ENCODE results near the gene LIM2.

LIM2 gene

DNA sequence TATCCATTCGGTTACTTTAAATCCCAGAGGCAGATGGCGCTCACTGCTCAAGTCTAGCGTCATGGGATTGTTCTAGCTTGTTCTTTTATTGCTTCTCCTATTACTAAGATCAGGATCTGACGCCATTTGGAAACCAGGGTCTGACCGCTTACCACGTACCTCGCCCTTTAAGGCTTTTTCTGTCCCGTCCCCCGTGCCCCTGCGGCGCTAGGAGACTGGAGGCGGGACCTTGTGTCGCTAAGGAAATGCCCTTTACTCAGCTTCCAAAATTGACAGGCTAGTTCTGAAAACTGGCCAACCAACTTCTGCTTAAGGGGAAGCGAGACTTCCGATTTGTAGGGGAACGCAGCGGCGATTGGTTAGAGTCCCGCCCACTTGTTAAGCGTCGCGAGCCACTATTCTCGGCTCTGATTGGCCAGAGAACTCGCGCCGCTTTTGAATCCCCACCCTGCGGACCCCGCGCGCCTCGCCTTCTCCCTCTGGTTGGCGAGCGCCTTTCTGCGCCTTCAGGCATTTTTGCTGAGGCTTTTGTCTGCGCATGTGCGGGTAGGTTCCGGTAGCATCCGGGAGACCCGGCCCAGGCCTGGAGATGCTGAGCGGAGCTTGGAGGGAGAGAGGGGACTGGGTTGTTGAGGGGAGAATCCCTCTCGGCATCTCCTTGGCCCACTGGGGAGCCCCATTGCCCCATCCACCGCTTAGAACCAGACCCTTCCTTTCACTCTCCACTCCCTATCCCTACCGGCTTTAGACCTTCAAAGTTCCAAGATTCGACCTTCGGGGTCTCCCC, 6.5 kb upstream of the LIM2 start:
- no peak for FAIRE-seq

DNA sequence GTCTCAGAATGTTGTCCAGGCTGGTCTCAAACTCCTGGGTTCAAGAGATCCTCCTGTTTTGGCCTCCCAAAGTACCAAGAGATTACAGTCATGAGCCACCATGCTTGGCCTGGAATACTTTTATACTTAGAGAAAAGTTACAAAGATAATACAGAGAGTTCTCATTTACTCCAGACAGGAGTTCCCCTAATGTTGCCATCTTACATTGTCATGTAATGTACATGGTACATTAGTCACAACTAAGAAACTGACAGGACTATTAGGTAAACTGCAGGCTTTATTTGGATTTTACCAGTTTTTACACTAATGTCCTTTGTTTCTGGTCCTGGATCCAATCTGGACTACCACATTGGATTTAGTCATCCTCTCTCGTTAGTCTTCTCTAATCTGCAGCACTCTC, 4.9 kb upstream of the LIM2 start:
- no peak for FAIRE-seq

- FAIRE-seq = no peak
Observed at GRCh38 chr19:51391073-51391611, 3.4 kb upstream of the LIM2 start.

DNA sequence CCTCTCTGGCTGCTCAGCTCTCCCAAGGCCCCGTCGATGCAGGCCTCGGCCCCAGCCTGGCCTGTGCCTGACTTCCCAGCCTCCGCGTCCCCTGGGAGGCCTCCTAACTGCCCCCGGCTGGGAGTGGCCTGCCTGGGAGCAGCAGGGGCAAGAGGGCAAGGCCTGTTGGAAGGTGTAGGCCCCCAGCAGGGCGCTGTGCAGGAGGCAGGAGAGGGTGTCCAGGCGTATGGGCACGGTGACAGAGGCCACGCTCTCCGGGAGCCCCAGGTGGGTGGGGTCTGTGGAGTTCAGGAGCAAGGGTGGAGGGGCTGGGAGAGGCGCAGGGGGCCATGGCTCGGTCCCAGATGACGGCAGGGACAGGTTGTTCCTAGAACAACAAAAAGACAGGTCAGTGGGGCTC, 1.4 kb upstream of the LIM2 start:
- no peak for FAIRE-seq

- no peak for FAIRE-seq
Observed at GRCh38 chr19:51386882-51387520, 773 bp downstream of the LIM2 start.

GRCh38 chr19:51382004-51382403, 5.8 kb downstream of the LIM2 start:
- no peak for FAIRE-seq

DNA sequence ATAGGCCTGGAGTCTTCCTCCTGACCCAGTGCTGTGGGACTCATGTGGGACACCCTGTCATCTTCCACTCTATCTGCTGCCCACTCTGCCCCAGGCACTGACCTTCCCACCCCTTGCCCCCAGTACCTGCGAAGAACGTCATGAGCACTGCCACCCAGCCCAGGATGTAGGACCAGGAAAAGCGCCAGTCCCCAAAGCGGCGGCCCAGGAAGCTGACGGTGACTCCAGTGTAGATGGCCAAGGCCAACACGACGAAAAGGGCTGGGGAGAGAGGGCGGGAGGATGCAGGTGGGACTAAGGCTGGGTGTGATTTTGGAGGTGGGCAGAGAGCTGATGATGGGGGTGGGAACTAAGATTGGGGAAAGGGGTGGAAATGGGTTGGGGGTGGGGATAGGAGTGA, 7.4 kb downstream of the LIM2 start:
- FAIRE-seq = no peak

DNA sequence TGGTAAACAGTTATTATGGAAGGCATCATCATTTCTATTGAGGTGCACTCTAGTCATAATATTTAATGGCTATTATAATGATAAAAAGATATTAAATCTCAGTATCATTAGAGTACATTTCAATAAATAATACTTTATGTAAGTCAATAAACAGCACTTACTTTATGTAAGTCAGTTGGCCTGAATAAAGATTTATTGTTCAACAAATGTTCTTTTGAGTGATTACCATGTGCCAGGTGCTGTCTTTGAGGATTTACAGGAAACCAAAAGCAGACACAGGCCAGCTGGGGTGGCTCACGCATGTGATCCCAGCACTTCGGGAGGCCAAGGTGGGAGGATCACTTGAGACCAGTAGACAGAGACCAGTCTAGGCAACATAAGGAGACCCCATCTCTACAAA, 10.4 kb downstream of the LIM2 start:
- FAIRE-seq = no peak

DNA sequence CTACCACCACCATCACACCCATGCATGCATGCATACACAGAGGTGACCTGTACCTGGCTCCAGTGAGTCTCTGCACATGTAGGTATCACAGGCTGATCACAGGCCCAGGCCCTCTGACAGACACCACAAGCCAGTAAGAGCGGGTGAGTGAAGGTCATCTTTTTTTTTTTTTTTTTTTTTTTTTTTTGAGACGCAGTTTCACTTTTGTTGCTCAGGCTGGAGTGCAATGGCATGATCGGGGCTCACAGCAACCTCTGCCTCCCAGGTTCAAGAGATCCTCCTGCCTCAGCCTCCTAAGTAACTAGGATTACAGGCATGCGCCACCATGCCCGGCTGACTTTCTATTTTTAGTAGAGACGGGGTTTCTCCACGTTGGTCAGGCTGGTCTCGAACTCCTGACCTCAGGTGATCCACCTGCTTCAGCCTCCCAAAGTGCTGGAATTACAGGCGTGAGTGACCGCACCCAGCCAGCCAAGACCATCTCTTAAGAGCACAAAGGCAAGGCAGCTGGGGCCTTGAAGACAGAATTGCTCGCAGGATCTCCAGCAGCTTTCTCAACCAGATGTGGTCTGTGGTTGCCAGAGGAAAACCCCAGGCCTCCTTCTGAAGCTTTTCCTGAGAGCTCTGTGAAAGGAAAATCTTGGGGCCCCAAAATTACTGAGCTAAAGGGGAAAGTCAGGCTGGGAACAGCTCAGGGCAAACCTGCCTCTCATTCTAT, 12.1 kb downstream of the LIM2 start:
- FAIRE-seq = no peak

DNA sequence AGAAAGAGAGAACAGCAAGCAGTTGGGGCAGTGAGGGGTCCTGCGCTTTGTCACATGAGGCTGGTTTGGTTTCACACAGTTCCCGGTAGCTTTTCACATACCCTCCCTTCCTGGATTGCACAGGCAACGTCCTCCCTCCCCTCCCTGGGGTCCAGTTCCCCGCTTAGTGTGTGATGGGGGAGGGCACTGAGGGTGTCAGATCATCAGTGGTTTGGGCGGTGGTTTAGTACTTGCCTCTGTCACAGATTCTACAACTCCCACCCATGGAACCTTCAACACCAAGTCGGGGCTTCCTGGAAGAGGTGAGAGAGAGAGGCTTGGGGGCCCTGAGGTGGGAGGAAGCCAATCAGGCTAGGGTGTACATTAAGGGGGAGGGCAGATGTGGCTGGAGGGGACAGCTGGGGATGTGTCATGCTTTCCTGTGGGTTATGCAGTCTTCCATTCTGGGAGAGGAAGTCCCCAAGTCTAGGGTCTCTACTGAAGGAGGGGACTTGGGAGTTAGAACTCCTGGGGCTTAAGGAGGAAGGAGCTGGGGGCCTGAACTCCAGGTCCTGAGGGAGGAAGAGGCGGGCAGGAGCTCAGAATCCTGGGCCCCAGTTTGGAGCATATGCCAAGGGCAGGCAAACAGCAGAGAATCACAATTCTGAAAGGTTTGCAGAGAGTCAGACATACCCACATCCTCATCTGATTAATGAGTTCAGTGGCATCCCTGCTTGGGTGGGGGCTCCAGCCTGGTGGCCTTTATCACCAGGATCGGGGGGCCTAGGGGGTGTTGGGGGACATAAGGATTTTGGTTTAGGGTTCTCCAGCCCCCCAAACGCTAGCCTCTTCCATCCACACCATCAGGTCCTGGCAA, 14.9 kb downstream of the LIM2 start, which contains the start of gene NKG7:
Gene NKG7, minus strand, starts transcription at position 6 of the 856 bp plus-strand sequence. CDS start 119 bp downstream, outside the sequence.
- FAIRE-seq = no peak

GRCh38 chr19:51372021-51372648, 15.6 kb downstream of the LIM2 start:
- no peak for FAIRE-seq

GRCh38 chr19:51371186-51371690, 16.5 kb downstream of the LIM2 start:
- FAIRE-seq = no peak

DNA sequence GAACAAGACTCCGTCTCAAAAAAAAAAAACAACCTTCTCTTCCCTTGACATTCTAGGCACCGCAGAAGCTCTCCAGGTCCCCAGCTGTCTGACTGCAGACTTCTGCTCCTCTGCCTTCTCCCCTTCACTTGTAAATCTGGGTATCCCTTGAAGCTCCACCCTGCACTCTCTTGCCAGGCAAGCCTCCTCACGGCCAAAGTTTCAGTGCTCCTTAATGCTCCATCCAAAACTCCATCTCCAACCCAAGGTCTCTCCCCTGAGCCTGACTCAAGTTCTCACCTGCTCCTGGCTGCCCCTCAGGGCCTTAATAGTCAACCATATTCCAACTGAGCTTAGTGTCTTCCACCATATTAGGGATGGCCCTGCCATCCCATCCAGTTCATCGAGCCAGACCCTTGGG, 17.5 kb downstream of the LIM2 start:
- no peak for FAIRE-seq

DNA sequence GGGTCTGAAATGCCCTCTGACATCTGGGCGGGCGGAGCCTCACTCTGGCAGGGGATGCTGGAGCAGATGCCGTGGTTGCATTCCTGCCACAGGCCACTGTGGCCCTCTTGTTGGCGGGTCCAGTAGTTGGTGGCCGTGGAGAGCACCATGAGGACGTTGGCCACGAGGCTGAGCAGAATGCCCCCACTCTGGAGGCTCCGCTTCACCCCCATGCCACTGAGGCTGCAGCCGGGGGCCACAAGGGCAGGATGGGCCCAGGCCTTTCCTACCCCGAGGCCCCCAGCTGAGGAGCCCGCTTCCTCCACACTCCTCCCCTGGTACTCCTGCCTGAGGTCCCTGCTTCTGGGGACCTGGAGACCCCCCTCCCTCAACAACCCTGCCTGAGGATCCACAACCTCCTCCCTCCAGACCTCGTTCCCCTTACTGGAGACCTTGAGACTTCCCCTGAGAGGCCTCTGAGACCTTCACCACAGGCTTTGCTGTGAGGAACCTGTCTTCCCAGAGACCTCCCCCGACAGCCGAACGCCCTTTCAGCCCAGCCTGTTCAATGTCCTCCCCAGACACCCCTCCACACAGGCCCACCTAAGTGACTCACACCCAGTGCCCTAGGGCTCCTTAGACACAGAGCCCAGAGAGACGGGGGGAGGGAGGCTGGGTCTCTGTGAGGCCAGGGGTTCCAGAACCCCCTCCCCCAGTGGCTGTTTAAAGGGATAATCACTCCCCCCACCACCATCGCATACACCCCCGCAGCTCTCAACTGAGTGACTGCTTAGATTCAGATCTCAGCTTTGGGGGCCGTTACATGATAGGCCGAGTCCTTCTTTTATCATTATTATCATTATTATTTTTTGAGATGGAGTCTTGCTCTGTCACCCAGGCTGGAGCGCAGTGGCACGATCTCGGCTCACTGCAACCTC, 19.1 kb downstream of the LIM2 start, which contains the start of gene CLDND2:
Gene CLDND2, minus strand, starts transcription at position 638 of the 917 bp plus-strand sequence. Its CDS starts 426 bp downstream, at position 212.
- no peak for FAIRE-seq

DNA sequence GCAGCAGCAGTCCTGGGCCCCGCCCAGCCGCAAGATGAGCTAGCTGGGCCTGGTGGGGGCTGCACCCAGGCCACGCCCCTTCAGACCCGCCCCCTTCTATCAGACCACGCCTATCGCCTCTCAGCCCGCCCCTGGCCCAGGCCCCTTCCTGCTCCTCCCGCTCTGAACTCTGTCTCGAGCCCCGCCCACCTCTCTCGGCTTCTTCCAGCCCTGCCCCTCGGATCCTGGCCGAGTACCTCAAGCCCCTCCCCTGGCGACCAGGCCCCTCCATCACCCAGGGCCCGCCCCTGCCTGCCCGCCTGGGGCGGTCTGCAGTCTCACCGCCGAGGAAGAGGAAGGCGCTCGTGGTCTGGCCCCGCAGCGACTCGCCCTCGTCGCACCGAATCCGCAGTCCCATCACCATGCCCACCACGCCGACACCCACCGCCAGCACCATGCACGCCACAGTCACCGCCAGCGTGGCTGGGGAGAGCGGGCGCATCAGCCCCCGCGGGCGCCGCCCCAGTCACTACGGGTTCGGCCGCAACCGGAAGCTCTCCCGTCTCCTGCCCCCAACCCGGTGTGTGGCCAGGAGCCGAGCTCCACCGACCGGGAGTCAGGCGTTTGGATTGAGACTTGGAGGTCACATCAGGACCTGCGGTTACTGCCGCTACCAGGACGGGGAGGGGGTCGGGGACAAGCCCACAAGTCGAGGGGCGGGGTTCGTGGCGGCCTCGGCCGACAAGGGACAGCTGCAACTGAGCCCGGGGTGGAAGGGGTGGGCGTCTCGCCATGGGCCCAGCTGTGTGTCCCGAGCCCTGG, 20.0 kb downstream of the LIM2 start:
- no peak for FAIRE-seq

DNA sequence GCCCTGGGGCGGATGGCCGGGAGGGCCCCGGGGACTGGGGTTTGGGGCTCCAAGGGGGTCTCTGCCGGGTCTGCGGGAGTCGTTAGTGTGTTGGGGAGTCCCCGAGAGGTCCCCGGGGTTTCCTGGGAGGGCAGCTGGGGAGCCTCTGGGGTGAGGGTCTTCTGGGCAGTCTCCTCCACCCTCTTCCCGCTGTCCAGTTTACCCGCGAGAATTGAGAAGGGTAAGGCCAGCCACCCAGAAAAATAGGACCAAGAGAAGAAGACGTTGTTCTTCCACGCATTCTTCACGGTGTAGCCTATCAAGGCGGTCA, 20.6 kb downstream of the LIM2 start:
- no peak for FAIRE-seq

DNA sequence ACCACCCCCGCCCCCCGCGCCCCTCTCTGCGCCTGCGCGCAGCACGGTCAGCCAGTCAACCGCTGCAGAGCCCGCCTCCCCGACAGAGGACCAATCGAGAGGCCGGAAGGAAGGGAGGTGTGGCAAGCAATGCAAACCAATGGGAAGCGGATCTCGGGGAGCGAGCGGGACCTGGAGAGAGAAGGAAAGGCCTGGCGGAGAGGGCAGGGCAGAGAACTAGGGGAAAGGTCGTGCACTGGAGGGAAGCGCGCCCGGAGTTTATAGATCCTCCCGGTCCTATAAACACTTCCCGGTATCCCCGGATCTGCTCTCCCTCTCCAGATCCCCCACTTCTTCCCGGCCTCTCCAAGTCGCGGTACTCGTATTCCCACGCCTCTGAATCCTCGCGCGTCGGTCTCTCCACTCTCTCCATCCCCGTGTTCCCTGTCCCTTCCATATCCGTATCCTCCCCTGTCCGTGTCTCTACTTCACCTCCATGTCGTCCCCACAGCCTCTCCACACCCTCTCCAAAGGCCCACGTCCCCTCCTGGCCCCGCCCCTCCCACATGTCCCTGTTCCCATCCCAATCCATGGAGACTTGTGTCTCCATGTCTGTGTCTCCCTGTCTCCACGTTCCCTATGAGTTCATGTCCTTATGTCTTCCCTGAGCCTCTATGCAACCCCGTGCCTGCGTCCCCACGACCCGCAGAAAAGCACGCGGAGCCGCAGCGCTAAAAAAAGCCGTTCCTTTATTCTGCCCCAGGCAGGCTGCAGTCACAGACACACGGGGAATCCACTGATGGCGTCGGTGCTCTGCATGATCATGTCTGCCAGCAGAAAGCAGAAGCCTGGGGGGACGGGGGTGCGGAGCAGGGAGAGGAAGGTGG, 21.2 kb downstream of the LIM2 start:
- FAIRE-seq = no peak

DNA sequence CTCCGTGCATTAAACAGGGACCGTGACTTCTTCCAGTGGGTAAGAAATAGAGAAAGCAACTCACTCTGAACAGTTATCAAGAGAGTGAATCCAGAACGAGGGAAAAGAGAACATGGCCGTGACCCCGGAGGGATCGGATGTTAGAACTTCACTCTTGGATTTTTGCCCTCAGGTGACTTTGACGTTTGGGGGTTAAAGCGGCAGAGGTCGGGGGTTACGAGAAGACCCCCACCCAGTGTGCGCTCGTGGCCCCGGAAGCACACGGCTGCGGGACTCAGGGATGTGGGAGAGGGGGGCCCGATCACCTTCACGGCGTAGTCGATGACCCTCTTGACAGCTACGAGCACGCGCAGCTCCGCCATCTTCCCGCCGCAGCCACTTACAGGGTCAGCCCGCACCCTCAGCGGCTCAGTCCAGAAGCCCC, 21.8 kb downstream of the LIM2 start, which contains the start of gene ETFB:
Gene ETFB, minus strand, starts transcription at position 424 of the 424 bp plus-strand sequence. Its CDS starts 62 bp downstream, at position 362.
- no peak for FAIRE-seq
